NCI-H226 (cell line): Measurements from ENCODE around the gene OAT.

Experiments used
- DNase-seq: peaks from one replicate; pipeline ENCODE4 v3.0.0-alpha.2; 2015

OAT gene

GRCh38 chr10:124349996-124350280 is 68.8 kb downstream of the OAT start:
- DNase-seq = no peak

DNA sequence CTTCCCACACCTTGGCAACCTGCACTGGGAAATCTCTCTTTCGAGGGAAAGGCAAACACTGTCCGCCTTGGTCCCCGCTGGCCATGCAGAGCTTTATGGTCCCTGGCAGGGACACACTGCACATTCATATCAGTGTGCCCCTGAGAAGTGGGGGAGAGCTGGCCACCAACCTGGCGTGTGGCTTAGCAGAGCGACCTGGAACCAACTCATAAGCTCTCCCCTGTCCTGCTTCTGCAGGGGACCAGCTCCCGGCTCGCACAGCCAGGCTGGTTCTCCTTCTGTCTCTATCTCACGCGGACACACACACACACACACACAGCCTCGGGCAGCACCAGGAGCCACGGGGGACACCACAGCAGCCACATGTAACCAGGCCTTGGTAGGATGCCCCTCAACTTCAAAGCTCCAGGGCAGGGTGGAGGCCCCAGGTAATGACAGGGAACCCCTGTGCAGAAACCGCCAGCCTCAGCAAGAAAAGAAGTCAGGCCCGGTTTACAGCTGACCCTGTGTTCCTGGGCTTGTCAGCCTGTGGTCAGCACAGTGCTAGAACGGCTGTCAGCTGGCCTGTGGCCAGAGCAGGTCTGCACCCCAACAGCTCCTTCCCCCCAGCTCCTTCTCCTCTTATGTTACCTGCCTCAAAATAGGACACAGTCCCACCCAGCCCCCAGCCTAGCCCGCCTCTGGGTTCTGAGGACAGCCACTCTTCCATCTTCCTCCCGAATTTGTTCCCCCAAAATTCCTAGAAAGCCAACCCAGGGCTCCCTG is 69.3 kb downstream of the OAT start:
- no peak for DNase-seq

DNA sequence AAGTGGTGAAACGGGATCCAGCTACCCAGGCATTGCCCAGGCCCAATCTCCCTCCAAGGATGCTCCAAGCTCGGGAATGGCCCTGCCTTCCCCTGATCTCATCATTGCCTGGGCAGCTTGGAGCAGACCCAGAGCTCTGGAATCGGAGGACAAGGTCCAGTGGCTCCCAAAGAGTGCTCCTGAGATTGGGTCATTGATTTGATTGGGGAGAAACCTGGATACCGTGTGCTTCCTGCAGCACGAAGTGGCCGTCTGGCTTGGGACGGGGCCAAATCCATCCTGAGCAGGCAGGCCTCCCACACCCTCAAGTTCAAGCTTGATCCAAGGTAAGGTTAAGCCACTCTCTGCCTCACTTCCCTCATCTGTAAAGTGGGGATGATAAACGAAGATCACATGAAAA is 69.9 kb downstream of the OAT start:
- DNase-seq = no peak

GRCh38 chr10:124347956-124348355 is 70.8 kb downstream of the OAT start:
- no peak for DNase-seq
